WTC11 (cell line): Measurements from ENCODE around the gene CASQ2. TPM values are rescaled to one million over a fixed set of nuclear protein-coding genes. Genes with fewer than 3 reads are reported as not detected.

ENCODE experiments used
- ATAC-seq: fragments of 200-7000 bp; cut with Tn5 transposase; 2 replicates; pipeline ENCODE4 v1.10.0; 2021; ENCODE audit warnings: mild to moderate bottlenecking, moderate library complexity
- CTCF ChIA-PET: fragments of 300-600 bp; sonication (Branson Sonifier 250); formaldehyde crosslinking; loops from one replicate; lab custom pipeline; 2021; ENCODE audit warnings: antibody characterized with exemption; lab: Charles Lee
- POLR2A ChIA-PET: fragments of 350-600 bp; sonication (Branson Sonifier 250); formaldehyde crosslinking; loops from one replicate; lab custom pipeline; 2021; ENCODE audit warnings: antibody characterized with exemption; lab: Charles Lee
- DNase-seq: peaks from one replicate; pipeline ENCODE4 v3.0.0; 2021; ENCODE audit warnings: low spot score
- H3K27ac Mint-ChIP-seq: 2 replicates; pipeline ENCODE4 v1.8.0; 2021; ENCODE audit warnings: mixed read lengths
- H3K27me3 Mint-ChIP-seq: 2 replicates; pipeline ENCODE4 v1.8.0; 2021; ENCODE audit warnings: low read depth, mild to moderate bottlenecking, moderate library complexity, mixed read lengths
- H3K36me3 Mint-ChIP-seq: 2 replicates; pipeline ENCODE4 v1.8.0; 2021; ENCODE audit warnings: mixed read lengths
- H3K4me1 Mint-ChIP-seq: 2 replicates; pipeline ENCODE4 v1.8.0; 2022; ENCODE audit warnings: mixed read lengths
- H3K4me3 Mint-ChIP-seq: 2 replicates; pipeline ENCODE4 v1.8.0; 2021; ENCODE audit warnings: mild to moderate bottlenecking, moderate library complexity, mixed read lengths
- H3K9me3 Mint-ChIP-seq: 2 replicates; pipeline ENCODE4 v1.8.0; 2021; ENCODE audit warnings: mixed read lengths
- ATF1 ChIP-seq: sonication (generic); formaldehyde crosslinking; IDR thresholded peaks from 2 replicates; pipeline ENCODE4 v1.8.1; 2023; ENCODE audit warnings: mild to moderate bottlenecking, moderate library complexity, missing genetic modification reagents
- E2F1 ChIP-seq: sonication (generic); formaldehyde crosslinking; IDR thresholded peaks from 2 replicates; pipeline ENCODE4 v1.8.0; 2022; ENCODE audit warnings: mild to moderate bottlenecking, missing genetic modification reagents
- E2F4 ChIP-seq: sonication (generic); formaldehyde crosslinking; IDR thresholded peaks from 2 replicates; pipeline ENCODE4 v1.8.1; 2022; ENCODE audit warnings: low read depth, mild to moderate bottlenecking, moderate library complexity, missing genetic modification reagents, borderline replicate concordance
- FOXP4 ChIP-seq: sonication (generic); formaldehyde crosslinking; IDR thresholded peaks from 2 replicates; pipeline ENCODE4 v1.8.0; 2022; ENCODE audit warnings: mild to moderate bottlenecking, missing genetic modification reagents
- GABPB1 ChIP-seq: sonication (generic); formaldehyde crosslinking; IDR thresholded peaks from 2 replicates; pipeline ENCODE4 v1.8.1; 2023; ENCODE audit warnings: mild to moderate bottlenecking, missing genetic modification reagents
- IRF1 ChIP-seq: sonication (generic); formaldehyde crosslinking; IDR thresholded peaks from 2 replicates; pipeline ENCODE4 v1.8.0; 2023; ENCODE audit warnings: missing genetic modification reagents
- MLX ChIP-seq: sonication (generic); formaldehyde crosslinking; IDR thresholded peaks from 2 replicates; pipeline ENCODE4 v1.8.1; 2023; ENCODE audit warnings: mild to moderate bottlenecking, missing genetic modification reagents, moderate library complexity
- MYBL2 ChIP-seq: sonication (generic); formaldehyde crosslinking; IDR thresholded peaks from 2 replicates; pipeline ENCODE4 v1.8.1; 2023; ENCODE audit warnings: mild to moderate bottlenecking, moderate library complexity, missing genetic modification reagents
- NR3C1 ChIP-seq: sonication (generic); formaldehyde crosslinking; conservative IDR thresholded peaks from 2 replicates; pipeline ENCODE4 v1.8.1; 2023; ENCODE audit warnings: low read depth, mild to moderate bottlenecking, missing genetic modification reagents
- RELA ChIP-seq: sonication (generic); formaldehyde crosslinking; IDR thresholded peaks from 2 replicates; pipeline ENCODE4 v1.8.1; 2022; ENCODE audit warnings: missing genetic modification reagents, mild to moderate bottlenecking, borderline replicate concordance
- SMAD3 ChIP-seq: sonication (generic); formaldehyde crosslinking; IDR thresholded peaks from 2 replicates; pipeline ENCODE4 v1.8.0; 2022; ENCODE audit warnings: missing genetic modification reagents, mild to moderate bottlenecking, borderline replicate concordance
- TEAD1 ChIP-seq: sonication (generic); formaldehyde crosslinking; IDR thresholded peaks from 2 replicates; pipeline ENCODE4 v1.8.0; 2022; ENCODE audit warnings: mild to moderate bottlenecking, missing genetic modification reagents
- ZBTB21 ChIP-seq: sonication (generic); formaldehyde crosslinking; IDR thresholded peaks from 2 replicates; pipeline ENCODE4 v1.8.1; 2023; ENCODE audit warnings: mild to moderate bottlenecking, missing genetic modification reagents, borderline replicate concordance
- ZBTB43 ChIP-seq: sonication (generic); formaldehyde crosslinking; IDR thresholded peaks from 2 replicates; pipeline ENCODE4 v1.8.1; 2023; ENCODE audit warnings: mild to moderate bottlenecking, missing genetic modification reagents
- ZNF219 ChIP-seq: sonication (generic); formaldehyde crosslinking; IDR thresholded peaks from 2 replicates; pipeline ENCODE4 v1.8.0; 2023; ENCODE audit warnings: missing genetic modification reagents, mild to moderate bottlenecking, borderline replicate concordance
- ZNF263 ChIP-seq: sonication (generic); formaldehyde crosslinking; IDR thresholded peaks from 2 replicates; pipeline ENCODE4 v1.8.1; 2022; ENCODE audit warnings: low read depth, mild to moderate bottlenecking, moderate library complexity, missing genetic modification reagents
- ZNF317 ChIP-seq: sonication (generic); formaldehyde crosslinking; IDR thresholded peaks from 2 replicates; pipeline ENCODE4 v1.8.1; 2023; ENCODE audit warnings: low read depth, mild to moderate bottlenecking, moderate library complexity, missing genetic modification reagents, borderline replicate concordance
- ZNF423 ChIP-seq: fragments of 250-450 bp; sonication (Bioruptor Pico); IDR thresholded peaks from 2 replicates; pipeline ENCODE4 v2.1.2; 2022; ENCODE audit warnings: mild to moderate bottlenecking, moderate library complexity
- ZNF512 ChIP-seq: sonication (generic); formaldehyde crosslinking; IDR thresholded peaks from 2 replicates; pipeline ENCODE4 v1.8.1; 2022; ENCODE audit warnings: missing genetic modification reagents, borderline replicate concordance
- total RNA-seq: library from RNA; stranded (reverse); gene quantifications from 3 replicates; pipeline ENCODE4 v1.2.3, GENCODE V29; 2021

The CASQ2 gene
- total RNA-seq, 1 experiment from 2014 or later = not detected

- TF ChIP-seq RELA = no peak
- TF ChIP-seq TEAD1 = no peak
- no peak for TF ChIP-seq MLX (CRISPR knock-in tag)
These were observed 70.9 kb downstream of the CASQ2 start (continued) for GRCh38 chr1:115697619-115698018.

GRCh38 chr1:115694805-115695204 lies 73.7 kb downstream of the CASQ2 start:
- no peak for DNase-seq
- TF ChIP-seq ZNF423 (CRISPR knock-in tag) (no peak), ZNF512 (CRISPR knock-in tag) (no peak), ATF1 (no peak), ZBTB21 (CRISPR knock-in tag) (no peak), MYBL2 (CRISPR knock-in tag) (no peak), E2F1 (no peak), ZNF263 (CRISPR knock-in tag) (no peak), SMAD3 (CRISPR knock-in tag) (no peak), FOXP4 (CRISPR knock-in tag) (no peak), E2F4 (CRISPR knock-in tag) (no peak), IRF1 (no peak), ZBTB43 (CRISPR knock-in tag) (no peak), ZNF317 (CRISPR knock-in tag) (no peak), MLX (CRISPR knock-in tag) (no peak), NR3C1 (CRISPR knock-in tag) (no peak), ZNF219 (CRISPR knock-in tag) (no peak), GABPB1 (no peak)
- Mint-ChIP-seq H3K36me3 (peaks cover 14% of the 10 kb centered on the region), H3K27me3 (no peaks in the 10 kb centered on the region), H3K27ac (no peak overlapping the region), H3K4me3 (no peak overlapping the region), H3K9me3 (no peaks in the 10 kb centered on the region), H3K4me1 (peaks cover 9% of the 10 kb centered on the region)
- ChIA-PET CTCF (interaction anchor here (1.3 to 4.9 kb wide), 2 partner anchors 12 to 77 kb away, joined by 3 to 28 read pairs; no protein-coding TSS in a partner anchor), POLR2A (no interaction called here)
- ATAC-seq = no peak
